AG04449 (cell line): ENCODE results near the gene SUSD1.

Source experiments
- CTCF ChIA-PET: fragments of 350-600 bp; formaldehyde crosslinking; extraction: SDS; loops from one replicate; lab custom pipeline; 2021; ENCODE audit warnings: antibody characterized with exemption; lab: Yijun Ruan, JAX
- POLR2A ChIA-PET: fragments of 400-600, 350-600 bp; formaldehyde crosslinking; extraction: SDS; loops from one replicate; lab custom pipeline; 2020; ENCODE audit warnings: antibody characterized with exemption, inconsistent platforms; lab: Yijun Ruan, JAX
- DNase-seq: peaks from one replicate; pipeline ENCODE4 v3.0.0-alpha.2; 2010; ENCODE audit warnings: low read depth, low spot score
- H3K4me3 ChIP-seq: 2 replicates; pipeline ENCODE4 v1.5.1; 2011; ENCODE audit warnings: low read depth, mild to moderate bottlenecking, control low read depth, low read length
- TF ChIP-seq, protein P1 (sequence below): IDR thresholded peaks from one replicate; pipeline ENCODE4 v1.5.1; 2011; ENCODE audit warnings: mild to moderate bottlenecking, moderate library complexity, low read length, control low read depth, inconsistent platforms; ENCODE audit not compliant: insufficient read depth; ENCODE audit errors: missing control alignments

SUSD1 gene

DNA sequence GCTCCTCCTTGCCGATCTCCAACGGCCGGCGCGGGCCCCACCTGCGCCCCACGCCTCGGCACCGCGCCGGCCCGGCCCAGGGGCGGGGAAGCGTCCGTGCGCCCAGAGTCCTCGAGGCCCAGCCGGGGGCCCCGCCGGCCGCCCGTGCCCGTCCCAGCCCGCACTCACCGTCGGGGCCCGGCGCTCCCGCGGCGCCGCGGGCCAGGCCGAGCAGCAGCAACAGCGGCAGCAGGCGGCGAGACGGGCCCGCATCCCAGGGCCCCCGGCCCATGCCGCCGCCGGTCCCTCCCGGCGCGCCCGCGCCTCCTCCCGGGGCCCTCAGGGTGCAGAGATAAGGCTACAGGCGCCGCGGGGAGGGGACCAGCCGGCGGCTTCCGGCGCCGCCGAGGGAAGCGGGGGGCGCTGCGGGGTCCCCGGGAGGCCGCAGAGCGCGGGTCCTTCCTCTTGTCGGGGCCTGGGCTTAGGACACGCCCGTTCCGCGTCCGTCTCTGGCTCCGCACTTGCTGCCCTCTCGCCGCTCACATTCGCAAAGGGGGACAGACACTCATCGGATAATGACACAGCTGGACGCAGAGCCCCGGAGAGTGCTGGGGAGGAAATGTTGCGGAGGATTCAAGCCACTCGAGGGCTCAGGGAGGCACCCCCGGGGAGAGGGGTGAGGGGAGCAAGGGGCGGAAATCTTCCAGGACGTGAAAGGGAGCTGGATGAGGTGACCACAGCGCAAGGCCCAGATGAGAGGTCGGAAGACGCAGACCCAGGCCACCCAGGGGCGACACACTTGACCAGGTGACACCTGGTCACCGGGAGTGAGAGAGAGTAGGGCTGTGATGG, at the start of gene SUSD1:
Gene SUSD1 (minus strand): TSS at position 333 of the 831 bp plus-strand sequence. CDS start 62 bp downstream, at position 271.
- POLR2A ChIA-PET = no interaction called here
- TF ChIP-seq, protein P1, sequence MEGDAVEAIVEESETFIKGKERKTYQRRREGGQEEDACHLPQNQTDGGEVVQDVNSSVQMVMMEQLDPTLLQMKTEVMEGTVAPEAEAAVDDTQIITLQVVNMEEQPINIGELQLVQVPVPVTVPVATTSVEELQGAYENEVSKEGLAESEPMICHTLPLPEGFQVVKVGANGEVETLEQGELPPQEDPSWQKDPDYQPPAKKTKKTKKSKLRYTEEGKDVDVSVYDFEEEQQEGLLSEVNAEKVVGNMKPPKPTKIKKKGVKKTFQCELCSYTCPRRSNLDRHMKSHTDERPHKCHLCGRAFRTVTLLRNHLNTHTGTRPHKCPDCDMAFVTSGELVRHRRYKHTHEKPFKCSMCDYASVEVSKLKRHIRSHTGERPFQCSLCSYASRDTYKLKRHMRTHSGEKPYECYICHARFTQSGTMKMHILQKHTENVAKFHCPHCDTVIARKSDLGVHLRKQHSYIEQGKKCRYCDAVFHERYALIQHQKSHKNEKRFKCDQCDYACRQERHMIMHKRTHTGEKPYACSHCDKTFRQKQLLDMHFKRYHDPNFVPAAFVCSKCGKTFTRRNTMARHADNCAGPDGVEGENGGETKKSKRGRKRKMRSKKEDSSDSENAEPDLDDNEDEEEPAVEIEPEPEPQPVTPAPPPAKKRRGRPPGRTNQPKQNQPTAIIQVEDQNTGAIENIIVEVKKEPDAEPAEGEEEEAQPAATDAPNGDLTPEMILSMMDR = no peak
- CTCF ChIA-PET = no interaction called here
- DNase-seq = no peak
- H3K4me3 ChIP-seq = peak within 1 kb of the TSS; percentile 56

DNA sequence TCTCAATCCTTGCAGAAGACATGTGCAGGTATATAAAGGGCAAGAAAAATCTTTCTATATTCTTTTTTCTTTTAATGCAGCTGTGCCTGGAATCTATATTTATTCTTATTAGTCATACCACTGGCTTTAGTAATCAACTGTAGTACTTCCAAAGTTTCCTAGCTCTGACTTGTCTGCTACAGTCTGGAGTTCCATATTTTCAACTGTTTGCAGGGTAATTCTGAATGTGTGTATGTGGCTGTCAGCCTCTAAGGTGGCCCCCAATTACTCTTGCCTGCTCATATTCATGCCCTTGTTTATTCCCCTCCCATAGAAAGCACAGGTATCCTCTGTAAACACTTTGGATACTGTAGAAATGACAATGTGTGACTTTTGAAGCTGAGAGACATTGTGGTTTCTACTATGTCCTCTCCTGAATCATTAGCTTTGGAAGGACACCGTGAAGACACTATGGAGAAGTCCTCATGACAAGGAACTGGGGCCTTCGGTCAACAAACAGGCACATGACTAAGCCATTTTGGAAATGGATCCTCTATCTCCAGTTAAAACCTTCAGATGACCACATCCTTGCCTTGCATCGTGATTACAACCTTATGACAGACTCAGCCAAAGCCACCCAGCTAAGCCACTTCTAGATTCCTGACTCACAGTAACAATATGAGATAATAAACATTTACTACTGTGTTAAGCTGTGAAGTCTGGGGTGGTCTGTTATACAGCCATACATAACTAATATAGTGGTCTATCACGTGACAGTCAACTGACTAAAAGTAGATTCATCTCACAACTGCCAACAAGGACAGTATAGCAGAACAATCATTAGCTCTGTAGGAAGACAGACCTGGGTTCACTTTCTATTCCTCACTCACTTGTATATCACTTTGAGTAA, 49.5 kb upstream of the SUSD1 start:
- POLR2A ChIA-PET = interaction anchor here (1.2 kb wide), 1 partner anchor 155 kb away, joined by 4 read pairs; the partner anchor contains the start of gene HSDL2
- H3K4me3 ChIP-seq = no peak overlapping the region
- TF ChIP-seq, protein P1 = no peak
- CTCF ChIA-PET = interaction anchor here (1.0 to 3.1 kb wide), 4 partner anchors 10 to 109 kb away, joined by 5 to 15 read pairs (median 5); partner anchors contain the start of gene PTBP3
- DNase-seq = no peak

DNA sequence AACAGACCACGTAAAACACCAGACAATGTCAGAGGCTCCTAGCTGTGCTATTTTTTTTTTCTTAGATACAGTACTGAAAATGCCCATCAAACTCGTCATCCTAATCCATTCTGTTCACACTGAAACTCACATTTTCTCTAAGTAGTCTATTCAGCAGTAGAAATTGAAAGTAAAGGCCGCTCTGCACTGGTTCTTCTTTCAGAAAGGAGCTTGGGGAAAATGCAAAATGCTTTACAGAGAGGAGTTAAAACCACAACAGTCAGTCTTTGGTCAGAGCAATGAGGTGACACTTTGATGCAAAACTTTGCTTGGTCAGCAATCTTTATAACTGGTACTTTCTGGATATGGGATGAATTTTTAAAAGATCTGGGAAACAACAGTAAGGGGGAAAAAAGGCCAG, 43.8 kb upstream of the SUSD1 start:
- TF ChIP-seq, protein P1 = no peak
- no peak for DNase-seq
- ChIA-PET POLR2A (no interaction called here), CTCF (interaction anchor here (1.2 to 1.4 kb wide), 2 partner anchors 14 to 120 kb away, joined by 3 to 4 read pairs; no protein-coding TSS in a partner anchor)
- H3K4me3 ChIP-seq = no peak overlapping the region

DNA sequence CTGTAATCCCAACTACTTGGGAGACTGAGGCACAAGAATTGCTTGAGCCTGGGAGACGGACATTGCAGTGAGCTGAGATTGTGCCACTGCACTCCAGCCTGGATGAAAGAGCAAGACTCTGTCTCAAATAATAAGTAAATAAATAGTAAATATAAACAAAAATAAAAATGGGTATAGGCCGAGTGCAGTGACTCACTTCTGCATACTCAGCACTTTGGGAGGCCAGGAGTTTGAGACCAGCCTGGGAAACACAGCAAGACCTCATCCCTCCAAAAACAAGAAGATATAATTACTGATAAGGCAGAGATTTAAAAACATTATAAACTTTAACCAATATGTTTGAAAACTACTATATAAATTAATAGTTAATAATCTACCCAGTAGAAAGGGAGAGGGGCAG, 37.8 kb upstream of the SUSD1 start:
- POLR2A ChIA-PET = interaction anchor here (0.7 kb wide), 1 partner anchor 76 kb away, joined by 3 read pairs; no protein-coding TSS in a partner anchor
- no peak overlapping the region for H3K4me3 ChIP-seq
- CTCF ChIA-PET = interaction anchor here (1.1 kb wide), 1 partner anchor 13 kb away, joined by 5 read pairs; no protein-coding TSS in a partner anchor
- TF ChIP-seq, protein P1 = no peak
- DNase-seq = no peak

DNA sequence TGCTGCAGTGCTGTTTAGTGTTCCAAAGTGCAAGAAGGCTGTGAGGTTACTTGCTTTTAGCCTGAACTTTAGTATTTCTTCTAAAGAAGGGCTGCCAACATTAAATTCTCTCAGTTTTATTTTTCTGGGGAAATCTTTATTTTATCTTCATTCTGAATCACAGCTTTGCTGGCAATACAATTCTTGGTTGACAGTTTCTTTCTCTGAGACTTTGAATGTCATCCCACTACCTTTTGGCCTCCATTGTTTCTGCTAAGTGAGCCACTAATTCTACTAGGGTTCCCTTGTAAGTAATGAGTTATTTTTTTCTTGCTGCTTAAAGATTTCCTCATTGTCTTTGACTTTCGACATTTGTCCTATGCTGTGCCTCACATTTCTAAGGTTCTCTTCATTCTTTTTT, 32.4 kb upstream of the SUSD1 start:
- CTCF ChIA-PET = no interaction called here
- no peak overlapping the region for H3K4me3 ChIP-seq
- POLR2A ChIA-PET = no interaction called here
- TF ChIP-seq, protein P1 = no peak
- DNase-seq = no peak
